AG09309 (cell line): ENCODE data around the gene TSPYL6.

Source experiments
- DNase-seq: peaks from one replicate; pipeline ENCODE4 v3.0.0-alpha.2; 2010; ENCODE audit warnings: low read depth
- H3K4me3 ChIP-seq: 2 replicates; pipeline ENCODE4 v1.5.1; 2011; ENCODE audit warnings: mild to moderate bottlenecking, low read depth, low read length, moderate library complexity; ENCODE audit not compliant: control insufficient read depth
- TF ChIP-seq, protein P1 (sequence below): IDR thresholded peaks from 2 replicates; pipeline ENCODE4 v1.5.1; 2011; ENCODE audit warnings: mild to moderate bottlenecking, low read depth, low read length, inconsistent platforms; ENCODE audit not compliant: insufficient read depth, control insufficient read depth; ENCODE audit errors: missing control alignments

Gene TSPYL6

DNA sequence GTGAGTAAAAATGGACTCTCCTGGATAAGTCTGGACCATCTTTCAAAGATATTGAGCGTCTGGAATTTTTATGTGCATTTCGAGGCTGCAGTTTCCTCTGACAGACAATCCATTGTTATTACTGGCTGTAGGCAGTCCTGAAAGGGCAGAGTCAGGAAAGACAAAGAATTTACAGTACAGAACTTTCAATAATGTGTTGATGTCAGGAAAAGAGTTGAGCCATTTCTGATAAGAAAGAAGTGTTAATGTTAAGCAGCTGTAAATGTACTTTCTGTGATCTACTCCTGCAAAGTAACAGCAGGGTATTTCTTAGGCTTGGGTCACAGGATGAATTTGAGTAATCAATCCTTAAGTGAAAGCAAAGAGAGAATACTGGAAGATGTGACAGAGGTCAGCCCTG, 29.8 kb downstream of the TSPYL6 start:
- DNase-seq, result no peak
- TF ChIP-seq, protein P1, sequence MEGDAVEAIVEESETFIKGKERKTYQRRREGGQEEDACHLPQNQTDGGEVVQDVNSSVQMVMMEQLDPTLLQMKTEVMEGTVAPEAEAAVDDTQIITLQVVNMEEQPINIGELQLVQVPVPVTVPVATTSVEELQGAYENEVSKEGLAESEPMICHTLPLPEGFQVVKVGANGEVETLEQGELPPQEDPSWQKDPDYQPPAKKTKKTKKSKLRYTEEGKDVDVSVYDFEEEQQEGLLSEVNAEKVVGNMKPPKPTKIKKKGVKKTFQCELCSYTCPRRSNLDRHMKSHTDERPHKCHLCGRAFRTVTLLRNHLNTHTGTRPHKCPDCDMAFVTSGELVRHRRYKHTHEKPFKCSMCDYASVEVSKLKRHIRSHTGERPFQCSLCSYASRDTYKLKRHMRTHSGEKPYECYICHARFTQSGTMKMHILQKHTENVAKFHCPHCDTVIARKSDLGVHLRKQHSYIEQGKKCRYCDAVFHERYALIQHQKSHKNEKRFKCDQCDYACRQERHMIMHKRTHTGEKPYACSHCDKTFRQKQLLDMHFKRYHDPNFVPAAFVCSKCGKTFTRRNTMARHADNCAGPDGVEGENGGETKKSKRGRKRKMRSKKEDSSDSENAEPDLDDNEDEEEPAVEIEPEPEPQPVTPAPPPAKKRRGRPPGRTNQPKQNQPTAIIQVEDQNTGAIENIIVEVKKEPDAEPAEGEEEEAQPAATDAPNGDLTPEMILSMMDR, result no peak
- no peak overlapping the region for H3K4me3 ChIP-seq

DNA sequence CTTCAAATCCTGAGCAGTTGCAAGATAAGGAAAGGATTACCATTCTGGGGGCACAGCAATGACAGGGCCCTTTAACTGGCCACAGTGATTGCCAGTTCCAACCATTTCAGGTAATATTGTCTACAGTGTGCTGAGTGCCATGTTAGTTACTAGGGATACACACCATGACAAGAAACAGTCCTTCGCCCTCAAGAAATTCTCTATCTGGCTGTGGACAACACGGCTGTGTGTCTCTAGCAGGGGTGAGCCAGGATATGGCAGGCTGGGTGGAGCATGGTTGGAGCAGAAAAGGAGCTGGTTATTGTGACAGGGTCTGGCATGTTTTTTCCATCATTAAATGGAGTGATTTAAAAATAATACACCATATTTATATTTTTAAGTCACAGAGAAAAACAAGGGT, 31.0 kb downstream of the TSPYL6 start:
- no peak overlapping the region for H3K4me3 ChIP-seq
- DNase-seq, result no peak
- TF ChIP-seq, protein P1, result no peak

- no peak for DNase-seq
- TF ChIP-seq, protein P1, result no peak
- H3K4me3 ChIP-seq, result no peak overlapping the region
Measured at GRCh38 chr2:54213082-54213481, 42.9 kb downstream of the TSPYL6 start.

DNA sequence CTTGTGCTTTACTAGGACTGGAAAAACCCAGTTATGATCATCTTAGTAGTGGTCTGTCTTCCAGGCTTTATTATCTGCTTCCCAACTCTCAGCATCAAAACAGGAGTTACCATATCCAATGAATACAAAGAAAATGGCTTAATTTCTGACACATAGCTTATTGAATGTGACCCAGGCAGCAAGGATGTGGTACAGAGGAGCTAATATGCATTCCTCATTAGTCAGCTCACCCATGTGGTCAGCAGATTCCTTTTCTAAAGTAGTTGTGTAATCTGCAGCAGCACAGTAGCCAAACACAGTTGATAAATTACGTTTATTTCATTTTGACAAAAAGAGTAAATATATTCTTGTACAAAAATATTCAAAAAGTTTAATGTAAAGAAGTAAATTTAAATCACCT, 43.6 kb downstream of the TSPYL6 start:
- TF ChIP-seq, protein P1, result no peak
- no peak overlapping the region for H3K4me3 ChIP-seq
- peak; percentile 83 for DNase-seq

DNA sequence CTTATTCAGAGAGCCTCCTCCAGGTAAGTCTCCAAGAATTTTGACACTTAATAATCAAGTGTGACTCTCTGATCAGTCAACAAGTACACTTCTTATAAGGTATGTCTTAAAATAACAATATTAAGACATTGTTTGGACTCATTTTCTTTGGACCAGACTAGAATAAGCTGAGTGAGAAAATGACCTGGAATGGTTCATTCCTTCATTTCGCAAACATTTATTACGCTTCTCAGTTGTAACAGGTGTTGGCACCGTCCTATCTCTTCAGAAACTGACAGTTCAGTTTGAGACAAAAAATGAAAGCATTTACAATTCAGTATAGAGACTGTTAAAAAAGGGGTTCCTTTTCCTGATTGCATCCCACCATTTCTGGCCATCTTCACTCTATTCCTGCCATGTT, 46.6 kb downstream of the TSPYL6 start:
- TF ChIP-seq, protein P1, result no peak
- no peak for DNase-seq
- no peak overlapping the region for H3K4me3 ChIP-seq

DNA sequence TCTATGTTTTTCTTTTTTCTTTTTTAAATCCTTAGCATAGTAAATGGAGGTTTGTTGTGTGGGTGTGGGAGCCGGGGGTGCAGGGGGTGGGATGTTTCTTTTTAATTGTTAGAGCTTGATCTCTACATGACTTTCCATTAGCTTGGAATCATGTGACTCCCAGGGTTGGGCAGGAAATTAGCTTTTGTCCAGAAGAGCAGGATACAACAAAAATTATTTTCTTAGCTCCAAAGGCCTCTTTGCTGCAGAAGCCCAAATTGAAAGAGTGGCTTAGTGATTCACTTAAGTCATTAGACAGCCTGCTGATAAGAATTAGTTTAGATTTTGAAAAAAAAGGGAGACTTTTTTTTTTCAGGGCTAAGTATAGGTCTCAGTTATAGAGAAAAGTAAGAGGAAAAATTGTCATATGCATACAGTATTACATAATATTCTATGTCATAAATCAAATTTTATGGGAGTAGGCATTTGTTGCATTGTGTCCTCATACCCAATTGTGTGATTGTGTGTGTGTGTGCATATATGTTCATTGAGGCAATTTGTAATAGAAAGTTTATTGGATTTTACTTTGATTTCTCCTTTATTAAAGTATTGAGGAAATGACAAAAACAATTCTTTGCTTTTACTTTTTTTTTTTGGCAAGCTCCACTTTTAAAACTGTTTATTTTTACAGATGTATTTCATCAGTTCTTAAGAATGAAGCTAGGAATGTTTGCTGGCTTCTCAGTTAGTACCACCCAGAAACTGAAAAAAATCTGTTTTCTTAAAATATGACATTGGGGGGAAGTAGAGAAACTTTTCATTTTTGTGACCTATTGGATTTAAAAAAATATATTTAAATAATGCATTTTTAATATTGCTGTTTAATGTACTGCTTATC, 47.4 kb downstream of the TSPYL6 start:
- DNase-seq, result peak; percentile 16
- H3K4me3 ChIP-seq, result no peak overlapping the region
- TF ChIP-seq, protein P1, result no peak

- DNase-seq, result no peak
- TF ChIP-seq, protein P1, result no peak
- no peak overlapping the region for H3K4me3 ChIP-seq
Measured at GRCh38 chr2:54207666-54208195, 48.3 kb downstream of the TSPYL6 start.
